GM18909 (cell line): ENCODE results near the gene PLS3.

Source experiments
- ATAC-seq: cut with Tn5 transposase; IDR thresholded peaks from one replicate; pipeline ENCODE4 v1.9.1; 2021; ENCODE audit warnings: mild to moderate bottlenecking; ENCODE audit not compliant: unreplicated experiment, poor library complexity

PLS3 gene

GRCh38 chrX:115564243-115564642 is 3.3 kb downstream of the PLS3 start:
- ATAC-seq = no peak

DNA sequence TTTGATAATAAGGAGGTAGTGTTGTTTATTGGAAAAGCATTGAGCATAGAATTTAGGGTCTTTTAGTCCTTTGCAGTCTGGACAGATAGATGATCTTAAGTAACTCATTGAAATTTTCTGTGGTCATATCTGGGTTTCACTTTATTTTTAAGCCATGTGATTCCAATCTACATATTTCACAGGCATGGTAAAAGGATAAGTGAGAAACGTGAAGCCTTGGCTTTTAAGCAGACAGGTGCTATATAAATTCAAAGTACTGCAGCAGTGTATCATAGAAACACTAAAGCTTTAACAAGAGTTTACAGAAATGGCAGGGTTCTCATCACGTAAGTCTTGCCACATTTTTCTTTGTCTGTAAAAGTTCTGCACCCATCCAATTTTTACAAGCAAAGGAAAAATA is 4.9 kb downstream of the PLS3 start:
- no peak for ATAC-seq

GRCh38 chrX:115571712-115572111 is 10.7 kb downstream of the PLS3 start:
- no peak for ATAC-seq

DNA sequence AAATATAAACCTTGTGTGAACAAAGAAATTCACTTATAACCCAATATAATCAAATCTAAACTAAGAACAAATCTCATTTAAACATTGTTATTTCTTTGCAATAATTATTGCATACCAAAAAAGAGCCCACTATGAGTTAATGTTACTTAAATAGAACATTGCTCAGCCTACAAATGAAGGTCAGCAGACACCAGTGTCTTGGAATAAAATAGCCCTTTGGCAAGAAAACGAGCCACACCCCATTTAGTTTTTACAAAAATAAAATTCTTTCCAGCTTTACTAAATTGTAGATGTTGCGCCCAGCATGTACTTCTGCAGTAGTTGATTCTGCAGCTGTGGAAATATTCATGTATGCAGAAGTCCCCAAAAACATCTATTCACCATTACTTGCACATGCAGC is 12.2 kb downstream of the PLS3 start:
- no peak for ATAC-seq

GRCh38 chrX:115576676-115577075 is 15.7 kb downstream of the PLS3 start:
- ATAC-seq = no peak

DNA sequence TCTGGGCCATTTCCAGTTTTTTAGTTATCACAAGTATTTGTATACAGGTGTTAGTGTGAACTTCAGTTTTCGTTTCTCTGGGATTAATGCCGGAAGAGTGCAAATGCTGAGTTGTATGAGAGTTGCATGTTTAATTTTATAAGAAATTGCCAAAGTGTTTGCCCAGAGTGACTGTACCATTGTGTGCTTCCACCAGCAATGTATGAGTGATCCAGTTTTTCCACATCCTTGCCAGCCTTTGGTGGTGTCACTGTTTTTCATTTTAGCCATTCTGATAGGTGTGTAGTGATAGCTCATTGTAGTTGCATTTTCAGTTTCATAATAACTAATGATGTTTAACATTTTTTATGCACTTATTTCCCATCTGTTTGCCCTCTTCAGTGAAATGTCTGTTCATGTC is 18.4 kb downstream of the PLS3 start:
- no peak for ATAC-seq

DNA sequence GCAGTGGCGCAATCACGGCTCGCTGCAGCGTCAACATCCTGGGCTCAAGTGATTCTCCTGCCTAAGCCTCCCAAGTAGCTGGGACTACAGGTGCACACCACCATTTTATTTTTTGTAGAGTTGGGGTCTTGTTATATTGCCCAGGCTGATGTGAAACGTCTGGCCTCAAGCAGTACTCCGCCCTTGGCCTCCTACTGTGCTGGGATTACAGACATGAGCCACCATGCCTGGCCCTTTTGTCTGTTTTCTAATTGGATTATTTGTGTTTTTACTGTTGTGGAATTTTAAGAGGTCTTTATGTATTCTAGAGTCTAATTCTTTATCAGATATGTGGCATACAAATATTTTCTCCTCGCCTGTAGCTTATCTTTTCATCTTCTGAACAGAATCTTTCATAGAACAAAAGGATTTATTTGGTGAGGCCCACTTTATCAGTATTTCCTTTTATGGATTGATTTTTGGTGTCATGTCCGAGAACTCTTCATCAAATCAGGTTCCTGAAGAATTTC is 18.9 kb downstream of the PLS3 start:
- ATAC-seq = no peak

GRCh38 chrX:115581759-115582615 is 21.0 kb downstream of the PLS3 start:
- no peak for ATAC-seq

- ATAC-seq = no peak
Measured at GRCh38 chrX:115582616-115583495, 21.9 kb downstream of the PLS3 start.

- ATAC-seq = no peak
Measured at GRCh38 chrX:115583496-115584004, 22.6 kb downstream of the PLS3 start.

DNA sequence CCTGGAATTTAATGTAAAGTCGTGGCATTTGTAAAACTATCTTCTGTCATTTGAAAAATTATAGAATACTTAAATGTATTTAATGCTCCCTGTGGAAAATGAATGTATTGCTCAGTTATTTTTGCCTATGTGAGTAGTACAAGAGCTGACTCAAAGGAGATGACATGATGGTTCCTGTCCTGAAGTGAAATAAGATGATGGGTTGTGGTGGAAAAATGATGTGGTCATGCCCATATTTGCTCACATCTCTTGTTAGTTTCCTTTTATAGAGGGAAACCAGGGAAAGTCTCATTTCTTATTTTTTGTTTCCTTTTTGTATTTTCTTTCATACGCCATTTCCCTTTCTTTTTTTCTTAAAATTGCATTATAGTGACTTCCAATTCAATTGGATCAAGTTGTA is 23.7 kb downstream of the PLS3 start:
- no peak for ATAC-seq

- no peak for ATAC-seq
Measured at GRCh38 chrX:115588179-115588578, 27.2 kb downstream of the PLS3 start.

DNA sequence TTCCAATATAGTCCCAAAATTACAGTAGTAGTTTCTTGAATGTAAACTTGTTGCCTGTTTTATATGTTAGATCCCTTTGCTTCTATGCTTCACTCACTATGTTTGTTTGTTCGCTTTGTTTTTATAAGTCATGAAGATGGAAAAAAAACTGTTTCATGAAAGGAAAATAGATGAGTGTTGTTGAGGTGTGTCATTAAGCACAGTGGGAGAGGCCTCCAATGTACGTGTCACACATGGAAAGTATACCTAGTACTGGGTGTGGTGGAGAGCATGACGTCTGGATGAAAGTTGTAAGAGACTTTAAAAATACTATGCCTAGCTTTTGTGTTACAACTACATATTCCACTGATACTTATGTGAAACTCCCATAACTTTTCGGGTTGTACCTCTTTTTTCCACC is 28.4 kb downstream of the PLS3 start:
- ATAC-seq = no peak

- no peak for ATAC-seq
Measured at GRCh38 chrX:115591420-115591819, 30.4 kb downstream of the PLS3 start.

- ATAC-seq = no peak
Measured at GRCh38 chrX:115591856-115592842, 31.2 kb downstream of the PLS3 start.

- ATAC-seq = no peak
Measured at GRCh38 chrX:115592997-115593734, 32.2 kb downstream of the PLS3 start.

DNA sequence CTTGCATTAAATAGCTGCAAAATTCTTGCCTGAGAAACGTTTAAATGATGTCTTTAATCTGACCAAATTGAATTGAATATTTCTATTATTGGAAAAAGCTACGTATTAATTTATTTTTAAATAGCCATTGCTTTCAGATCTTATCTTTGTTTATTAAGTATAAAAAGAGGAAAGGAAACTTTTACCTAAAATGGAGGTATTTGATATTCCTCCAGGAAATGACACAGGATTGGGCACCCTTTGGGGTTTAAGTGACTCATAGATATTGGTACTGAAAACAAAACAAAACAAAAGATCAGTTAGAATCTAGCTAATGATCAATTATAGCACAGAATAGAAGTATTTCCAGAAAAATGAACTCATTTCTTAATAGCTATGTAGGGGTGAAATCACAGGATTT is 34.1 kb downstream of the PLS3 start:
- ATAC-seq = no peak

- ATAC-seq = no peak
Measured at GRCh38 chrX:115598556-115598955, 37.6 kb downstream of the PLS3 start.

DNA sequence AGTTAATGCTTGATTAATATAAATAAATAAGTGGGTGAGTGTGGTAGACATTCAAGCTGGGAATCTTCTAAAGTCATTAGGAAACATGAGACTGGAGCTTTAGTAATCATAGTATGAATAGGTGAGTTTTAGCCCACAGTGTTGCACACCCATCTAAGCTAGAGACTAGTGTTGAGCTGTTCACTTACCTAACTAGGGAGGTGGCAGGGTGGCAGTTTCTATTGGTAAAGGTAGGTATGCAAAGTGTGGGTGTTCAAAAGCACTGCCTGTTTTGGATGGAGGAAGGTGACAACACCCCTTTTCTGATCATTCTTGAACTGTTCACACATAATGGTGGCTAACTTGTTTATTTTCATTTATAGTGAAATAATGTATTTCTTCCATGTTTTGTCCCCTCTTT is 41.3 kb downstream of the PLS3 start:
- no peak for ATAC-seq
